ENCODE results near the gene ZNF467.

ZNF467 gene

GRCh38 chr7:149760538-149760937, 12.8 kb downstream of the ZNF467 start:
- DNase-seq (ENCODE audit: low read depth) = no peak
- no peak for TF ChIP-seq CTCF (IDR thresholded peaks at IDR 0.05; ENCODE audit: insufficient read depth, low read depth, low read length, missing control alignments)

DNA sequence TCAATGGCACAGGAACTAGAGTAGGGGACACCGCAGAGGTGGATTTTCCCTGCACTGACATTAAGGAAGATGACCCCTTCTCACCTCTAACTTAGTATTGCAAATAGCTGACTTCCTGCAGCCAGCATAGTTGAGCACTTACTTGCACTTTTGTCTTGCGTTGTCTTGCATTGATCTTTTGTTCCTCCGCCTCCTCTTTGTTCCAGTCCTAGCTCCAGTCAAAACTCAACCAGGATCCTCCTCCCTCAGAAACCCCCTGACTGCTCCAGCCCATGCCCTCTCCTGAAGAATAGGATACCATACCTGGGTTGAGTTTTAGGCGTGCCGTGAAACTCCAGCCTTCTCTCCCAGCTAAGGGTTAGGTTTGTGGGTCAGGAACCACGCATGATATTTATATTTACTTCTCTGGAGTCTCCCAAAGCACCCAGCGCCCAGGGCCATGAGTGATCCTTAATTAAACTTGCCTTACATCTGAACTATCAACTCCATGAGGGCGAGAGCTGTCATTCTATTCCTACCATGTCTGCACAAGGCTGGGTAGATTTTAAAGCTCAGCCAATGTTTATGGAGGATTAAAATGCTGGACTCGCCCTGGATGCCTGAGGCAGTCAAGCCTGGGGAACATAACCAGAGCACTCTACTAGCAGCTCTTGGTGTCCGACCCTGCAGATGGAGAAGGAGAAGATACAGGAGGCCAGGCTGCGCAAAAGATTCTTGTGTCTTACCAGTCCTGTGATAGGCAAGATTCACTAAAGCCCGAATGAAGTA, 14.1 kb downstream of the ZNF467 start:
- no peak overlapping the region for H3K4me3 ChIP-seq (ENCODE audit: low read length)
- no peak for DNase-seq (ENCODE audit: low read depth)
- TF ChIP-seq CTCF (IDR thresholded peaks at IDR 0.05; ENCODE audit: insufficient read depth, low read depth, low read length, missing control alignments) = no peak

More at GRCh38 chr7:149760538-149760937, 12.8 kb downstream of the ZNF467 start:
- H3K4me3 ChIP-seq (ENCODE audit: low read length) = no peak overlapping the region

GRCh38 chr7:149753375-149754233, 19.8 kb downstream of the ZNF467 start:
- no peak overlapping the region for H3K4me3 ChIP-seq (ENCODE audit: low read length)
- peak; percentile 55 for TF ChIP-seq CTCF (IDR thresholded peaks at IDR 0.05; ENCODE audit: insufficient read depth, low read depth, low read length, missing control alignments)
- peak; percentile 38 for DNase-seq (ENCODE audit: low read depth)

GRCh38 chr7:149752646-149753045, 20.7 kb downstream of the ZNF467 start:
- TF ChIP-seq CTCF (IDR thresholded peaks at IDR 0.05; ENCODE audit: insufficient read depth, low read depth, low read length, missing control alignments) = no peak
- no peak overlapping the region for H3K4me3 ChIP-seq (ENCODE audit: low read length)
- DNase-seq (ENCODE audit: low read depth) = no peak

GRCh38 chr7:149751043-149751775, 22.2 kb downstream of the ZNF467 start:
- DNase-seq (ENCODE audit: low read depth) = no peak
- no peak overlapping the region for H3K4me3 ChIP-seq (ENCODE audit: low read length)
- TF ChIP-seq CTCF (IDR thresholded peaks at IDR 0.05; ENCODE audit: insufficient read depth, low read depth, low read length, missing control alignments) = no peak

DNA sequence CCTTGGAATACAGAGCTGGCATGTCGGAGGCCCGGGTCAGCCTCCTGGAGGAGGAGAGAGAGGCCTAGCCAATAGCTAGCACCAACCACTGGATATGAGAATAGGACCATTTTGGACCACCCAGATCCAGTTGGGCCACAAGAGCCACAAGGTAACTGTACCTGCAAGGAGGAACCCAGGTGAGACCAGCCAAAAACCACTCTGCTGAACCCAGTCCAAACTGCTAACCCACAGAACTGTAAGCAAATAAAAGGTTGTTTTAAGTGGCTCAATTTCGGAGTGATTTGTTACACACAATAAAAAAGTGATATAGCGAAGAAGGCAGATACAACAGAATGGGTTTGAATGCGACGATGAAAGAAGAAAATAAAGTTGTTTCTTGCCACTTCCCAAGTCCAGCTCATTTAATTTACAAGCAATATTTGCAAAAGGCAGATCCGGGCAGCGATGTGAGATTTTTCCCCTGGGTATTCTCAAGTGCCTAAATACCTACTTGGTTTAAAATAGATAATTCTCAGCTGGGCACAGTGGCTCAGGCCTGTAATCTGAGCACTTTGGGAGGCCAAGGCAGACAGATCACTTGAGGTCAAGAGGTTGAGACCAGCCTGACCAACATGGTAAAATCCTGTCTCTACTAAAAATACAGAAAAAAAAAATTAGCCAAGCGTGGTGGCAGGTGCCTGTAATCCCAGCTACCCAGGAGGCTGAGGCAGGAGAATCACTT, 23.1 kb downstream of the ZNF467 start:
- H3K4me3 ChIP-seq (ENCODE audit: low read length) = no peak overlapping the region
- TF ChIP-seq CTCF (IDR thresholded peaks at IDR 0.05; ENCODE audit: insufficient read depth, low read depth, low read length, missing control alignments) = no peak
- DNase-seq (ENCODE audit: low read depth) = no peak
